Measurements from ENCODE around the gene FBXL4.

The FBXL4 gene

GRCh38 chr6:98959631-98960030 lies 11.9 kb upstream of the FBXL4 start:
- no peak for DNase-seq
- H3K36me3 ChIP-seq (replicated peaks), result no peaks in the 10 kb centered on the region
- H3K27ac ChIP-seq, result no peak overlapping the region
- H3K27me3 ChIP-seq (replicated peaks), result no peaks in the 10 kb centered on the region
- H3K4me3 ChIP-seq (ENCODE audit: low read depth, low read length), result no peak overlapping the region
- no peak for TF ChIP-seq CTCF (IDR thresholded peaks at IDR 0.05; ENCODE audit: low read depth, low read length, missing control alignments)
- in situ Hi-C loops (cut with HindIII; ENCODE audit: low pct_ligation_motif_present, low sequenced_read_pairs), result no loop called here

- Histone ChIP-seq H3K4me3 (ENCODE audit: low read depth, low read length) (no peak overlapping the region), H3K36me3 (replicated peaks) (no peaks in the 10 kb centered on the region), H3K27me3 (replicated peaks) (no peaks in the 10 kb centered on the region), H3K27ac (no peak overlapping the region)
- in situ Hi-C loops (cut with HindIII; ENCODE audit: low pct_ligation_motif_present, low sequenced_read_pairs), result no loop called here
- DNase-seq, result no peak
- no peak for TF ChIP-seq CTCF (IDR thresholded peaks at IDR 0.05; ENCODE audit: low read depth, low read length, missing control alignments)
Measured at GRCh38 chr6:98958776-98959175, 11.0 kb upstream of the FBXL4 start.

GRCh38 chr6:98957450-98957849 lies 9.7 kb upstream of the FBXL4 start:
- no peak for TF ChIP-seq CTCF (IDR thresholded peaks at IDR 0.05; ENCODE audit: low read depth, low read length, missing control alignments)
- Histone ChIP-seq H3K27me3 (replicated peaks) (no peaks in the 10 kb centered on the region), H3K36me3 (replicated peaks) (no peaks in the 10 kb centered on the region), H3K27ac (no peak overlapping the region), H3K4me3 (ENCODE audit: low read depth, low read length) (no peak overlapping the region)
- peak; percentile 68 for DNase-seq
- in situ Hi-C loops (cut with HindIII; ENCODE audit: low pct_ligation_motif_present, low sequenced_read_pairs), result no loop called here

GRCh38 chr6:98949589-98949988 lies 1.8 kb upstream of the FBXL4 start:
- no peak for DNase-seq
- in situ Hi-C loops (cut with HindIII; ENCODE audit: low pct_ligation_motif_present, low sequenced_read_pairs), result no loop called here
- Histone ChIP-seq H3K27me3 (replicated peaks) (no peaks in the 10 kb centered on the region), H3K36me3 (replicated peaks) (no peaks in the 10 kb centered on the region), H3K4me3 (ENCODE audit: low read depth, low read length) (no peak overlapping the region), H3K27ac (no peak overlapping the region)
- TF ChIP-seq CTCF (IDR thresholded peaks at IDR 0.05; ENCODE audit: low read depth, low read length, missing control alignments), result no peak

GRCh38 chr6:98946879-98947410 lies 801 bp downstream of the FBXL4 start:
- DNase-seq, result no peak

More at GRCh38 chr6:98946879-98947410, 801 bp downstream of the FBXL4 start:
- Histone ChIP-seq H3K27me3 (replicated peaks) (no peaks in the 10 kb centered on the region), H3K36me3 (replicated peaks) (no peaks in the 10 kb centered on the region), H3K27ac (peak overlapping the region; percentile 85), H3K4me3 (ENCODE audit: low read depth, low read length) (peak overlapping the region; percentile 82)
- TF ChIP-seq CTCF (IDR thresholded peaks at IDR 0.05; ENCODE audit: low read depth, low read length, missing control alignments), result no peak
- in situ Hi-C loops (cut with HindIII; ENCODE audit: low pct_ligation_motif_present, low sequenced_read_pairs), result no loop called here

Data from brain microvascular endothelial cell (primary cell).